HUDEP-2 (cell line): Measurements from ENCODE around the gene MAPK11.

Experiments
- DNase-seq, 76 experiments: peaks; one replicate each; lab custom pipeline; 2025; ENCODE audit not compliant: unreplicated experiment in 76 of 76; lab: John Stamatoyannopoulos, UW

Gene MAPK11

DNA sequence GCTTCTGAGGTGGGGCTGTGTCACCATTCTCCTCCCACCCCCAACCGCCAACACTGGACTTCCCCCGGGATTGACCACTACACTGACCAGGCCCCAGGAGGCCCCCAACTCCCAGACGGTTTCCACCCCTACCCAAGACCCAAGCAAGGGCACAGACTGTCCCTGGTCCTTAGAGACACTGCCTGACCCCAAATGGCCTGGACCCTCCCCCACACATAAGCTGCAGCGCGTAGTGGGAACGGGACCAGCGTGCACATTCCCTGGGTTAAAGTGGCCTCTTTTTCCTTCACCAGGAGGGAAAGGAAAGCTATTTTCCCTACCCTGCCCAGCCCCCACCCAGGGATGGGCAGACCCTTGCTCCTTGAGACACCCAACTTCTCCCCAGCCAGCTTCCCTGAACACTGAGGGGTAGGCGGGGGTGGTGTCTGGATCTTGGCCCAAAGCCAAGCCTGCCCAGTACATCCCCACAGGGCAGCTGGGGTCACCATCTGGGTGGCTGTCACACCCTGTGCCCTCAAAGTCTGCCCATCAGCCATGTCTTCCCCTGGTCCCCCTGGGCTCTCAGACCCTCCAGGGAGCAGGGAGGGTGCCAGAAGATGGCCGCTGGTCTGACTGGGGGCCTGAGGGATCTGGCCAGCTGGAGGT lies 7.1 kb downstream of the MAPK11 start:
- no peak for DNase-seq

DNA sequence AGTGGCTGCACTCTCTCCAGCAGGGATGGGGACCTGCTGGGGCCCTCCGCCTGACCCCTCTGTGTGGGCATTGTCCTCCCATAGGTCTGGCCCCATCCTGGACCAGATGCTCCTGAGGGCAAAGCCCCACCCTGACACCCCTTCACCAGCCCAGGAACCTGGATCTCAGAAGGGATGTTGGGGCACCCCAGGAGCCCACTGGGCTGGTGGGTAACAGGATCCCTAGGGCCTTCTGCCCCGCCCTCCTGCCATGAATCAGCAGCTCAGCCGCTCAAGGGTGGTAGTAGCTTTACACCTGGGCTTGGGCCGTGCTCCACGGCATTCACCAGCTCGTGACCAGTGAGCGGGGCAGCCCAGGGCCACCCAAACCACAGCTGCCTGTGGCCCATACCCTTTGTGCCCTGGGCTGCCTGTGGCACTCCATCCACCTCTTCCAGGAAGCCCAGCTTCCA lies 7.7 kb downstream of the MAPK11 start:
- DNase-seq, result no peak

GRCh38 chr22:50261615-50262459 lies 8.3 kb downstream of the MAPK11 start, which contains the start of gene MAPK12:
Gene MAPK12, minus strand, starts transcription at chr22:50261683. Its CDS starts 174 bp downstream, at chr22:50261509.
- DNase-seq, result peak in 1 of 76 experiments; percentile 23

- DNase-seq, result peak in 16 of 76 experiments; percentile 7 to 39 (median 25)
Measured at GRCh38 chr22:50260801-50261614, 9.2 kb downstream of the MAPK11 start.

- DNase-seq, result no peak
Measured at GRCh38 chr22:50260434-50260800, 9.8 kb downstream of the MAPK11 start.

DNA sequence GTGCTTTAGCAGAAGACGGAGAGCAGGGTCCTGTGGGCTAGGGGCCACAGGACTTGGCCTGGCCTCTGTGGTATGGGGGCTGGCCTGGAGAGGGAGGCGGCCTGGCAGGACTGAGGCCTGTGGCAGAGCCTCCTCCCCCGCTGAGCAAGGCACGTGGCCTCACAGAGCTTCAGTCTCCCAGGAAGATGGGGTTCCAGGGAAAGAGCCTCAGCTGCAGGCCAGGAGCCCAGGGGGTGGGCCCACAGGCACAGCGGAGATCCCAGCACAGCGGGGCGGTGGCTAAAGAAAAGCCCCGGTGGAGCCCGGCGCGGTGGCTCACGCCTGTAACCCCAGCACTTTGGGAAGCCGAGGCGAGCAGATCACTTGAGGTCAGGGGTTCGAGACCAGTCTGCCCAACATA lies 10.9 kb downstream of the MAPK11 start:
- DNase-seq, result no peak

DNA sequence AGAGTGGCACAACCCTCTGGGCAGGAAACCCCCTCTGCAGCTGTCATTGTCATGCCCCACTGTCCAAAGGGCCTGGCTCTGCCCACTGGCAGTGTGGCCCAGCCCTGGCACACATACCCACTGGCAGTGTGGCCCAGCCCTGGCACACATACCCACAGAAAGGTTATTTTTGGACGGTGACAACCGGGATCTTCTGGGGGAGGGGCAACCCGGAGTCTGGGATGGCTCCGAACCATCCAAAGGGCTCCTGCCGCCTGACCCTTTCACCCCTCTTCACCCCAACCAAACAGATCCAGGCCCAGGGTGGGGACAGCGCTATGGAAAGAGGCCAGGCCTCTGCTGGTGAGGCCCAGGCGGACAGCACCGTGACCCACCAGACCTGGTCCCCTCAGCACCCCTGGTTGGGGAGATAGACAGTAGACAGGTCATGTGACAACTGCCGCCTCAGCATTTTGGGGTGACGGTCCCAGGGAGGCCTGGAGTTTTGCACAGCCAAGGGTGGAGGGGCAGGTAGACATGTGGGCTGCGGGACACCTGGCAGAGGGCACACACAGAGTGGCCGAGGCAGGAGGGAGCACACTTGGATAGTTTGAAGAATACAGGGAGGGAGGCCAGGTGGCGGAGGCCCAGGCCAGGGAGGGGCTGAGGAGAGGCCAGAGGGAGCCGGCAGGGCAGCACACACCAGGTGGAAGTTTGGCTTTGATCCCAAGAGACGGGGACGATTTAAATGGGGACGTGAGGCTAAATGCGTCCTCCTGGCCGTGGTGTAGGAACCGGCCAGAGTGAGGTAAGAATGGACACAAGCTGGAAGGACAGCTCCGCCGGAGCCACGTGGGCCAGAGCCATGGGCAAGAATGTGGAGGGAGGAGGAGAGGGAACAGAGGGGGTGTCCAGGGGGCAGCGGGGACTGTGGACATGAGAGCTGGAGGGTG lies 11.6 kb downstream of the MAPK11 start:
- DNase-seq, result no peak

DNA sequence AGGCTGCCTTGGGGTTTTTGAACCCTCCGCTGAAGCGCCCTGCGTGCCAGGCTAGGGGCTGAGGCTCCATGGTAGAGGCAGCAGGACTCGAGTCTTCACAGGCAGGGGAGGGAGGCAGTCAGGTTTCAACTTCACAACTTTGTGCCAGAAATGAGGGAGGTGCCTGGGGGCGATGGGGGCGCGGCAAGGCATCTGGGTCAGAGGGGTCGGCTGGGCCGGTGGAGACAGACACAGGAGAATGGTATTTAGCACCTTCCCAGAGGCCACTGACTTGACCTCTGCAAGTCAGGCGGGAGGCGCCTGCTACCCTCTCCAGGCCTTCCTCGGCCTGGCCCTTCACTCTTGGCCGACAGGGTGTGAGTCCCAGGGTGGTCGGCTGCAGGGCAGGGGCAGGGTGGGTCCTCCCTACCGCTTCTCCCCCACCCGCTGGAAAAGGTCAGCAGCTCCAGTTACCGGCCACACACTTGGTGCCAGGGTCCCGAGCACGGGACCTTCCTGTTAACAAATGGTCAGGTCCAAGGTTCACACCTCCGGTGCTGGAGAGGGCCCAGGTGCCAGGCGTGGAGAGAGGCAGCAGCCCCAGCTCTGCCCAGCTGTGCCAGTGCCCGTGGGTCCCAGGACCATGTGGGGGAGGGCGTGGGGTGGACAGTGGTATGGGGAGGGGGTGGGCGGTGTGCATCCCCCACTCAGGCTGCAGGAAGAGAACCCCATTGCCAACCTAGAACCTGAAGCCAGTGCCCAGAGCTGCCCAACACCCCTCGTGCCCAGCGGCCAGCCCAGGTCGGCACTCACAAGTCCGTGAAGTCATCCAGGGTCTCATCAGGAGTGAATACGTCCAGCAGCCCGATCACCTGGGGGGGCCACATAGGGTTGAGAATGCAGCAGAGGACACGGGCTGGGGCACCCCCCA lies 12.5 kb downstream of the MAPK11 start:
- no peak for DNase-seq

- no peak for DNase-seq
Measured at GRCh38 chr22:50257041-50257440, 13.1 kb downstream of the MAPK11 start.

DNA sequence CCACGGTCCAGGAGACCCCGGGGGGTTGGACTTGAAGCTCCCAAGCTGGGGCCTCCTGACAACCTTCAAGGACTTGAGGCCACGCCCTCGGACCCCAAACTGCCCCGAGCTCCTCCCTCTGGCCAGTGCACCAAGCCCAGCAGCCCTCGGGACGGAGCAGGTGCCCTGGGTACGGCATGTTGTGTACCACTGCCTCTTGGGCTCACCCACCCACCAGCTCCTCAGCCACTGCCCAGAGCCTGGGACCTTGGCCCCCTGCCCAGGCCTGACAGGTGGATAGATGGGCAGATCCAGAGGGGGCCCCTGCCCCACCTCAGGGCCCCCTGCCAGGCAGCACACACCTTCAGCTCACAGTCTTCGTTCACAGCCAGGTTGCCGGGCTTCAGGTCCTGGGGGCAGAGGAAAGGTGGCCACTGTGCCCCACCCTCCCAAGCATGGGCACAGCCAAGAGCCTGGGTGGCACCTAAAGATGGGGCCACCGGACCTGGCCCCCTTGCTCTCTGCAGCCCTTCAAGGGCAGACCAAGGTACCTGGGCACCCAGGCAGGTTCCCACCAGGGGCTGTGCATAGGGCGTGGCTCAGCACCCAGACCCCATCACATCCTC lies 13.8 kb downstream of the MAPK11 start:
- no peak for DNase-seq

DNA sequence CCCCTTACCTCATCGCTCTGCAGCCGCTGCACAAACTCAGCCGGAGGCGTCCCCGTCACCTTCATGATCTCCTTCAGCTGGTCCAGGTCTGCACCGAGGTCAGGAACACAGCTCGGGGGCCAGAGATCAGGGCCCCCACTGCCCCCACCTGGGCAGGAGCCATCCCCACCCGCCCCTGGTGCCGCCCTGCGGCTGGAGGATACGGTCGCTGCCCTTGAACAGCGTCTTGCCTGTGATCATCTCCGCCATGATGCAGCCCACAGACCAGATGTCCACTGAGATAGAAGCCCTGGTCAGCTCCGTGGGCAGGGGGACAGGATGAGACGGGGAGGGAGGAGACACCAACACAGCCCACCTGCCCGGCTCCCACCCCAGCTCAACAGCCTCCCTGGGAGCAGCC lies 14.6 kb downstream of the MAPK11 start:
- DNase-seq, result no peak

GRCh38 chr22:50255099-50255498 lies 15.1 kb downstream of the MAPK11 start:
- DNase-seq, result no peak

DNA sequence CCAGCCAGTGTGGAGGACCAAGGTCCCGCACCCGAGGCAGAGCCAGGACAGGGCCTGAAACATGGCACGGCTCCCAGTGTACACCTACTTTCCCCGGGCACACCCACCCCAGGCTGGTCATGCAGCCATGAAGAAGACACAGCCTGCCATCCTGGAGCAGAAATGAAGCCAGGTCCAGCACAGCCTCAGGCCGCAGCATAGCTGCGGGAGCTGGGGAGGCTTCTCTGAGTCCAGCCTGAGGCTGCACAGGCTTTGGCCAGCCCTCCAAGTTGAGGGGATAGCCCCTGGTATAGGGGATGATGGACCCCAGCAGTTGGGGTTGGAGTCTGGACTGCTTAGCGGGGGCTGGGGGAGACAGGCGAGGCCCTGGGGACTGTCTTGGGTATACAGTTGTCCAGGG lies 16.2 kb downstream of the MAPK11 start:
- DNase-seq, result peak in 12 of 76 experiments; percentile 11 to 46 (median 30)

DNA sequence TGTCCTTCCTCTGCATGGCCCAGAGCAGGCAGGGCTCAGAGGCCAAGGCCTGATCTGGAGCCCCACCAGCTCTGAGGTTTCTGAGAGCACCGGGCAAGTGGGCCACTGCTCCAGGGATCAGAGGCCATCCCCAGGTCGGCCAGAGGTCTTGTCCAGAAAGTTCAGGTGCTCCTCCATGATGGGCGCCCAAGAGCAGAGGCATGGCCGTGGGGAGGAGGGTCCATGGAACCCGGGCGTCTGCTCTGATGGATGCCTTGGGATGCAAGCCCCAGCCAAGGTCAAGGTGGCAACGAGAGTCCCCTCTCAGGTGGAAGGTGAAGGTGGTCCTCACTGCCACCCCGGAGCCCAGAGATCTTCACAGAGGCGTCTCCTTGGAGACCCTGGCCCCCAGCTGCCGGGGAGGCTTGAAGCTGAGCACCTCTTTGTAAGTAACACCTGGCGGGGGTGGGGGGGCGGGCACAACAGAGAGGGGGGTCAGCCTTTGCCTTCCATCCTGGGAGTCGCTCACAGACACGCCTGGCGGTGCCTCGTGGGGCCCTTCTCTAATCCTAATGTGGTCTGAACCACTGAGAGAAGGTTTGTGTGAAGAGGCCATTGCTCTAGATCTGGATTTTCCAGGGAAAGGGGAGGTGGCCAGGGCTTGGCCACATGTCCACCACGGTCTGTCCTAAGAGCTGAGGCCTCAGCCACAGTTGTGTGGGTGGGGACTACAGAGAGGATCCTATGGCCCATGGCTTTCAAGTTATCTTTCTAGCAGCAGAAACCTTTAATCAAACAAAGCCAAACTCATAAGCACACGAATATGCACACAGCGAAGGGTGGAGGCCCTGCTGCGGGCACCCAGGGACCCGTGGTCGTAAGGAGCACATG lies 16.9 kb downstream of the MAPK11 start:
- DNase-seq, result peak in 2 of 76 experiments; percentile 16 to 17

GRCh38 chr22:50252082-50253045 lies 17.8 kb downstream of the MAPK11 start:
- DNase-seq, result peak in 58 of 76 experiments; percentile 7 to 75 (median 50)

GRCh38 chr22:50251477-50252081 lies 18.6 kb downstream of the MAPK11 start:
- no peak for DNase-seq
